GM19467 (cell line): ENCODE data around the gene ZGRF1.
"Not testable (repeated sequence)": the region's sequence is repeated elsewhere in the genome, so short reads cannot be mapped to it uniquely, and the experiment has no call there.

Source experiments
- ATAC-seq: cut with Tn5 transposase; IDR thresholded peaks from one replicate; pipeline ENCODE4 v1.9.1; 2021; ENCODE audit warnings: mild to moderate bottlenecking, moderate library complexity; ENCODE audit not compliant: unreplicated experiment

ZGRF1 gene

DNA sequence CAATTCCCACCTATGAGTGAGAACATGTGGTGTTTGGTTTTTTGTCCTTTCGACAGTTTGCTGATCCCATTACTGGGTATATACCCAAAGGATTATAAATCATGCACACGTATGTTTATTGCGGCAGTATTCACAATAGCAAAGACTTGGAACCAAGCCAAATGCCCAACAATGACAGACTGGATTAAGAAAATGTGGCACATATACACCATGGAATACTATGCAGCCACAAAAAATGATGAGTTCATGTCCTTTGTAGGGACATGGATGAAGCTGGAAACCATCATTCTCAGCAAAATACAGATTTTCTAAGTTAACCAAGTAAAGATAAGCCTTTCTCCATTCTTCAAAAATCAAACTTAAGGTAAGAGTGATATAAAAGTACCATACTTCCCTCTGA lies 82.4 kb downstream of the ZGRF1 start:
- not testable (repeated sequence) for ATAC-seq

DNA sequence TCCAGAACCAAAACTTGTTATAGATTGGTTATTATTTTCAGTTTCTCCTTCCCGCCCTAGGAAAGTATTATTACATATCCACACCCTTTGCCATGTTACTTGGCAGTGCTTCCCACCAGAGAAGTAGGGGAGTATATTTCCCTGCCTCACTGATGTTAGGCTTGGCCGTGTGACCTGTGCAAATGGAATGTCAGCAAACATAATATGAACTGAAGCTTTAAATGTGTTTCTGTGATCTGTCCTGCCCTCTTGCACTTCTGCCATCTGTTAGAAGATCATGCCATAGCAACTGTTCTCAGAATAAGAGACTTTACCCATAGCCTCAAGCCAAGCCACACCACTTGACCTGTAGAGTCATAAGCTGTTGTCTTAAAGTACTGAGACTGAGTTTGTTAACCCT lies 84.0 kb downstream of the ZGRF1 start:
- no peak for ATAC-seq

DNA sequence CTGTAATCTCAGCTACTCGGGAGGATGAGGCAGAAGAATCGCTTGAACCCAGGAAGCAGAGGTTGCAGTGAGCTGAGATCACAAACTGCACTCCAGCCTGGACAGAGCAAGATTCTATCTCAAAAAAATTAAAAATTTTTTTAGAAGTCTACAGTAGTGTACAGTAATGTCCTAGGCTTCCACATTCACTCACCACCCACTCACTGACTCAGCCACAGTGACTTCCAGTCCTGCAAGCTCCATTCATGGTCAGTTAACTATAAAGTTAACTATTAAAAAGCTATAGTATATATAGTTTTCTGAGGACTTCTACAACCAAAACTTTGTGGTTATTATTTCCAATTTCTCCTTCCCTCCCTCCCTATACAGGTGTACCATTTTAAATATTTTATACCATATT lies 86.0 kb downstream of the ZGRF1 start:
- no peak for ATAC-seq

DNA sequence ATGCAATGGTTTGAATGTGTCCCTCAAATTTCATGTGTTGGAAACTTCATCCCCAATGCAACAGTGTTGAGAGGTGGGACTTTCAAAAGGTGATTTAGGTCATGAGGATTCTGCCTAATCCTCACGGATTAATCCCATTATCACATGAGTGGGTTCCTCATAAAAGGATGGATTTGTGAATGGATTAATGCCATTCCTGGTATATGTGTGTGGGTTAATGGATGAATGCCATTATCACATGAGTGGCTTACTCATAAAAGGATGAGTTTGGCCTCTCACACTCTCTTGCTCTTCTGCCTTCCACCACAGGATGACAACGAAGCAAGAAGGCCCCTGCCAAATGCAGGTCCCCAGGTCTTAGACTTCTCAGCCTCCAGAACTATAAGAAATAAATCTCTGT lies 90.2 kb downstream of the ZGRF1 start:
- ATAC-seq, result no peak

DNA sequence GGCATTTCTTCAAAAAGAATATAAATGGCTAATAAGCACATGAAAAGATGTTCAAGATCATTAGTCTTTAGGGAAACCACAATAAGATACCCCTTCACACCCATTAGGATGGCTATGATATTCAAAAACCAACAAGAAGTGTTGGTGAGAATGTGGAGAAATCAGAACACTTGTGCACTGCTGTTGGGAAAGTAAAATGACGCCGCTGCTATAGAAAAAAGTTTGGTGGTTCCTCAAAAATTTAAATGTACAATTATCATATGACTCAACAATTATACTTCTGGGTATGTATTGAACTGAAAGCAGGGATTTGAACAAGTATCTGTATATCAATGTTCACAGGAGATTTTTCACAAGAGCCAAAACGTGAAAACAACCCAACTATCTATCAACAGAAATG lies 91.4 kb downstream of the ZGRF1 start:
- no peak for ATAC-seq

DNA sequence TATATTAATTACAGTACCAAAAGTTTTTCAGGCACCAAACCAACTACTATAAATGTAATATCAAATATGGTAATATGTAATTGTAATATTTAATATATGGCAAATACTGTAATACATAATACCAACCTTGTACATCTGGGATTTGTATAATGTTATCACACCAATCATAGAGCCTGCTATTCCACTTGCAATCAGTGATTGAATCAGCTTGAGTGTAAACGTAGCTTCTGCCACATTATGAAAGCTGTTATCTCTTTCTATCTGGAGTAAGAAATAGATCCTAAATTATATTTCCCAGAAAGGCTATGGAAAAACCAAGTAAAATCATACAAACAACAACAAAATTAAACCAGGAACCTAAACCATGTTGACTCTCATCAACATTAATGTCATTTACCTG lies 96.0 kb downstream of the ZGRF1 start:
- no peak for ATAC-seq

DNA sequence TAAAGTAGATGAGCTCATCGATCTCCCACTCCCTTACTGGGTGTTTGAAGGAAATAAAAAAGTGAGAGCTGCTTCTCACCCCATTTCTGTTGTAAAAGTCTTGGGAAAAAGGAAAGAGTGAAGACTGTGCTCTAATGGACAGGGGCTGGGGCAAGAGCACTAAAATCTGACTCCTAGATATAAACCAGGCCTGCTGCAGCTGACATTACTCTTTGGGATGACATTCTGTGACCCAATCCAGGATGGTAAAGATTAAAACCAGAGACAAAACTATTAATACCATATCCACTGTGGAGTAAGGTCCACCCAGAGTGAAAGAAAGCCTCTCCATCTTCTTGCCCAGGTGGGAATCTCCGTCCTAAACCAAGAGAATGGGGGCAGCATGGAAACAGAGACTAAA lies 100.6 kb downstream of the ZGRF1 start:
- no peak for ATAC-seq

DNA sequence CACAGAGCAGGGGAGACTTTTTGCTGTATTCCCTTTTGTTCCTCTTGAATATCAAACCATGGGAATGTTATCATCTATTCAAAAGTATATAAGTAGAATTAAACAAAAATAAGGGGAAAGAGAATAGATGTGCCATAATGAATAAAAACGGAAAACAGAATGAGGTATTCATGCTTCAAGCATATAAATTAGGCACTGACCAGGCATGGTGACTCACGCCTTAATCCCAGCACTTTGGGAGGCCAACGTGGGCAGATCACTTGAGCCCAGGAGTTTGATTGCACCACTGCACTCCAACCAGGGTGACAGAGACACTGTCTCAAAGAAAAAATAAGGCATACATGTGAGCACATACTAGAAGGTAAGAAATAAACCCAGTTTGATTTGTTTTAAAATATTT lies 104.4 kb downstream of the ZGRF1 start:
- ATAC-seq, result no peak

DNA sequence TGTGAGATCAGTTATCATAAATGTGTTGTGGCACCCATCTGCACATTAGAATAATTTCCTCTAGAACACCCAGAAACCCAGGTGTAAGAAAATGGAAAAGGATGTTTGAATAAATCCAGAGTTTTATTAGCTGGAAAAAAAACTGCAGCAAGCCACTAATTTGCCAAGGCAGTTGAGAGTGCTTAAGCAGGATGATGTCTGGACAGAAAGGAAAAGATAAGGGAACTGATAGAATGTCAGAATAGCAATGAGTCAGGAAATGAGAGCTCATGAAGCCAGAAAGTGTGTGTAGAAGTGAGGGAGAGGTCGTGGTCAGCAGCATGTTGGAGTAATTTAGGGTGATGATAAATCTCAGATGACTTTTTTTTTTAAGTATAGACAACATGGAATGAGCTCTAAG lies 105.6 kb downstream of the ZGRF1 start:
- ATAC-seq, result no peak

DNA sequence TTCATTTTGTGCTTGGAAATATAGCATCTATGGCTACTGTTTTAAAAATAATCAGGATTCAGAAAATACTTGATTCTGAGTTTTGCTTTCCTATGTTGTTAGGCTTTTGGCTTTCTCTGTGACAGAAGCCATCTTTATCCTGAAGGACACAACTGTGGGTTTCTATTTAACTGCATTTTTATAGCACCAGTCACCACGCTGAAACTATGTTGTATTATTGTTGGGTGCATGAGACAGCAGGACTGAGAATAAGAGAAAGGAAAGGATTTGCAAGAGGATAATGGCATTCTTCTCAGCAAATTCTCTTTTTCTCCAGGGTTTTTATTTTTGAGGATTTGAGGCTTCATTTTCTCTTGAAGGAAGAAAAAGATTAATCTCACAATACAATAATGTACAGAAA lies 110.6 kb downstream of the ZGRF1 start:
- no peak for ATAC-seq

DNA sequence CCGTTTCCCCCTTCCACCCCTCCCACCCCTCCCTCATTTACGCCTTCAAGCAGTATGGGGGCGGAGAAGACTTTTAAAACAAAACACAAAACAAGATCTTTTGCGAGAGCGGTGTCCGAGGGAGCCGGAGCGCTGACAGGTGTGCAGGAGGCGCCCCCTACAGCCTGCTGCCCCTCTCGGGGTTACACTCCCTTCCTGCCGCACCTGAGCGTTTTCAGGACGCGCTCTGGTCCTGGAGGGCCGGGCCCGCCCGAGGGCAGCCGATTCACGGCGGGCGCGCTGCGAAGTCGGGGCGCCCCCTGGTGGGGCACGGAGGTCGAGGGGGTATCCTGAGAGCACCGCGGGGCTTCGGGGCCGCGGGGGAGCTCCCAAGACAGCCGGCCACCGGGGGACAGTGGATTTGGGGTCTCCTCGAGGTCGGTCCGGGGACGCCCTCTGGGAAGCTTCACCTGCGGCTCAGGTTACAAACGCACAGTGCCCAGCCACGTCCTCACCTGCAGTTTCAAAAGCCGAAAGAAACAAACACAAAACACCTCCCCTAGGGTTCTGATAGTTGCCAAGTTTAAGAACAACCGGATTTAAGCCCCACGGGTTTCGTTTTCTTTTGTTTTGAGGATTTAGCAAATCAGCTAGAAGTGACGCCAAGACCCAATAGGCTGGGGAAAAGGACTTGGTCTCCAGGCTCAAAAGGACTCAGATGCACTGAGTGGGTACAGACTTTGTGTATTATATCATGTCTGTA lies 112.8 kb downstream of the ZGRF1 start:
- ATAC-seq, result peak; percentile 86

DNA sequence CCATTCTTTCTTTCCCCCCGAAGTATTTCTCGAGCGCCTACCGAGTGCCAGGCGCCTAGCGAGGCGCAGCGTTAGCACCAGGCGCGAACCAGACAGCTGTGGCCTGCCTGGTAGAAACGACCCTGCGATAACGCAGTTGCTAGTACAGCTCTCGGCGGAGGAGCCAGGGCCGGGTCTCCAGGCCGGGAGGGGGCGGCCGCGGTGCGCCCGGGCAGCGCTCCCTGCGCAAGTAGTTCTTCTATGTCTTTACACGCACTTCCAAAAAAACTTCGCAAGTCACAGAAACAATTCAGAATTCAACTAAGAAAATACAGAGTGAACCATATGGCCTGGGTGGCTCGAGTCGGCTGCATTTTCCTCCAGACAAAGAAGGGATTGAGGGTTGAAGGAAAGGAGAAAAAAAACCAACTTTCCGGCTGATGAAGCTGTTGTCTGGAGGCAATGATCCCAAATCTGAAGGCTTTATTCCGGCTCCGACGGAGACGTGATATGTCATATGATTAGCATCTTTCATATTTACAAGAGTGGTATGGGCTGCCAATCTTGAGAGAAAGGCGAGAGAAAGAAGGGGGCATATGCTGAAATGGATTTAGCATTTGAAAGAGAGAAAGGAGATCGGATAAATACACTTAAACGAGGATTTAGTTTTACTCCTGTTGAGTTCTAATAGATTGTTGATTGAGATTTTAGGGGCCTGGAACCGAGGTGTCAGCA lies 113.5 kb downstream of the ZGRF1 start:
- ATAC-seq, result peak; percentile 41

DNA sequence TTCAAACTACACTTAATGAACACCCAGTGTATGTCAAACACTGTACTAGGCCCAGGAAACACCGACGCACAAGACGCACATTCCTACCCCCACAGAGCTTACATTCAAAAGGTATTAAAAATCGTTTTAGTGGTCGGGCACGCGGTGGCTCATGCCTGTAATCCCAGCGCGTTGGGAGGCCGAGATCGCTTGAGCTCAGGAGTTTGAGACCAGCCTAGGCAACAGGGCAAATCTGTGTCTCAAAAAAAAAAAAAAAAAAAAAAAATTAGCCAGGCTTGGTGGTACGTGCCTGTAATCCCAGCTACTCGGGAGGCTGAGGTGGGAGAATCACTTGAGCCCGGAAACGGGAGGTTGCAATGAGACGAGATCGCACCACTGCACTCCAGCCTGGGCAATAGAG lies 114.3 kb downstream of the ZGRF1 start:
- ATAC-seq, result not testable (repeated sequence)

DNA sequence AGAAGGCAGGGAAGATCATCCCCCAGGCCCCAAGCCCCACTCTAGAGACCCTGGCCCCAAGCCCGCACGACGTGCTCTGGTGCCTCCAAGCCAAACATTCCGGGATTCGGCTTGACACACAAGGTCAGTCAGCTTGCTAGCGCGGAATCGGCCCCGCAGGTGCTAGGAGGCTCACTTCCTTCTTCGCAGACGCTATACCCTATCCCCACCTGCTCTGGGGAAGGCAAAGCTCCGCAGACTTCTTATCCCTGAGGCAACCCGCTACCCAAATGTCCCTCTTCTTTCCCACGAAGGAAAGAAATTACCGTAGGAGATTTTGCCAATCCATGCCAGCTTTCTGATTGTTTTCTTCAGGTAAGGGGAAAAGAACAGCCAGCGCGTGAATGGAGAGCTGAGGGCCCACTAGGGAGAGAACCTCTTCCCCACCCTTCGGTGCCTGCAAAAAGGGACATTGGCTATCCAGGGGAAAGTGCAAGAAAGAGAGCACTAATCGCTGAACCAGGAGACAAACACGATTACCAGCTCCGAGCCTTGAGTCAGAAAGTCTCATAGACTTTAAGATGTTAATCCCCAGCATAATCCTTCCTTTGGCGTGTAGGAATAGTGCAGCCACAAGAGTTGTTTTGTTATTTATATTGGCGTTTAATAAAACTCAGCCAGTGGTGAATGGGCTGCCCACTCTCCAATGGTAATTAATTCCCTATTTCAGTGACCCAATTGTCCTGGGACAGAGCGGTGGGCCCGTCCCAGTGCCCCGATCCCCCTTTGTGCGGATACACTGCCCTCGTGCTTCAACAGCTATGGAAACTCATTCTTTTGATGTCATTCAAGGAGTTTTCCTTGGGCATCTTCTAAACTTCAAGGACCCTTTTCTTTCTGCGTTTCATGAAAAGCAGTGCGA lies 115.3 kb downstream of the ZGRF1 start:
- ATAC-seq, result no peak

DNA sequence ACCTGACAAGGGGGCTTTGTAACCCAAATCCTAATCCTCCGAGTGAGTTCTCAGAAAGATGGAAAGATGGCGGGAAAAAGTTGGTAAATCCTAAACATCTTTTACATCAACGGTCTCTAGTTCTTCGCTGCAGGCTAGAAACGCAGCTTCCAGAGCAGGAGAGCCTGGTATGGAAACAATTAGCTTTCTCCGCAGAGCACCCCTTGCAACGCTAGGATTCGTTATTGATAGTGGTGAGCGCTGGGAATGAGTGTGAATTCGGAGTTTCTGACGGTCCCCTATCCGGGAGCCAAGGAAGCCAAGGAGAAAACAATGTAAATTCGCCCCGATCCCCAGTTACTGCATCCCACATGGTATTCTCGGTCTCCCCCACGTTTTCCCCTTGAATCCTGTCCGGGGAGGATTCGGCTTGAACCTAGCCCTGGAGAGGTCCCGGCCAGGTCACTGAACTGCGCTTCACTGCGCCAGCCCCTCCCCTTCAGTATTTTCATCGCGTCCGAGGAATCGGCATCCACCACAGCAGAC lies 116.0 kb downstream of the ZGRF1 start:
- no peak for ATAC-seq

DNA sequence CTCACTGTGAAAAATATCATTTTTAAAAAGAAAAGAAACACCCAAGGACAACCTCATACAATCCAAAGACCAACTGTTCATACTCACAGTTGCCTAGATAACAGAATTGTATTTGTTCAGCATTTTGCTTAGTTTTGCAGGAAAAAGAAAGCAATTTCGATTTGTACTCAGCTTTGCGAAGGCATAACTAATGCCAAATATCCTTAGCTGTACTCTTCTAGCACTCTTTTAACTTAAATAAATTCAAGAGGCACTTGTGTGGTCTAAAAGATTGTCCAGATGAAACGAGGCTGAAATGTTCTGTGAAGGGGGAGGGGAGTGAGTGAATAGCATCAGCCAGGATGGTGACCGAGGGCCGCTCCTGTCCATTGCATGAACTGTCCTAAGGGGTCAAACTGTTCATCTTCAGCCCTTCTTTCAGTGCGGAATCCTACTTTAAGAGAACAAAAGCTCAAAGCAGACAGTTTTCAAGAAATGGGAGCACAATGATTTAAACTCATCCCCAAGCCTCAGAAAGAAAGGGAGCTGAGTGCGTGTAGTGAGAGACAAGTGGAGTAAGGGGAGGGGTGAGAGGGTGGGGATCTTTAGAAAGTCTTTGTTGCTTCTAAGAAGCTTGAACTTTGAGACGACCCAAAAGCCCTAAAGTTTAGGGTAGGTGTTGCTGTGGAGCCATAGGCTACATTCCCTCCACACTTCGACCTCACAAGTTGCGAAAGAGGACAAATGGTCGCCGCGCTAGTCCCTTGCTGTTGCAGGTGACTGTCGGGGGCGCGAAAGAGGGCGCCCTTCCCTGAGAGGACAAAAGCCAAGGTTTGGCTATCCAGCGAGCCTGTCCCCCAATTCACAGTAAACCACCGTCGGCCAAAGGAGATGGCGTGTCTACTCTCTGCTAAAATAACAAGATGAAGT lies 116.8 kb downstream of the ZGRF1 start:
- ATAC-seq, result no peak

DNA sequence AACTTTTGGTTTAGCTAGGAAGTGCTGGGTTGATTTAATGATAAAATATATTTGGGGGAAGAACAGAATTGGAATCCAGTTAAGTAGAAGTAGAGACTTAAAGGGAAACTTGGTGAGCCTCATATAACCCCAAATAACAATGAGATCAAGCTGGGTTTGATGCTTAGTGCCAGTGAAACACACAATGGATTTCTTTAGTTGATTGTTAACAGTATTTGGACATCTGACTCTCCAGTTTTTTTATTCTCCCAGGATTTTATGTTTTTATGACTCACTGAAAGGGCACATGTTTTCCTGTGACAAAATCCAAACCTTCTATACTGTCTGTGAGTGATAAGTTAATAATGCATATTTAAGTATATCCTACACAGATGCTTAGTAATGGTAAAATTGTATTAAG lies 118.0 kb downstream of the ZGRF1 start:
- ATAC-seq, result no peak

DNA sequence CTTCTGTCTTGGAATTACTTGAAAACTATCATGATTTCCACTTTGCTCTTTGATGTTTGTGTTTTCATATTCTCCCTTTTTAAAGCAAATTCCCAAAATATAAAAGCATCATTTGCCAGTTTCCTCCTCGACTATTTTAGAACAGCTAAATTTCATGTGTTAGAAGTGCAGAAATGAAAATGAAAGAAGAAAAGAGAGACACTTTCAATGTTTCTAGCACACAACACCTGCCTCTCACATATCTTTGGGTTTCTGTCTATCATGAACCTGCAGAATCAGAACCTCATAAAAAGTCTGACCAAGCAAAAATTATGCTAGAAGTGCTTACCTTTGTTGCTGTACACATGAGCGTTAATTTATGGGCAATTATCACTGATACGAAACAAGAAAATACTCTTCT lies 118.8 kb downstream of the ZGRF1 start:
- ATAC-seq, result no peak

DNA sequence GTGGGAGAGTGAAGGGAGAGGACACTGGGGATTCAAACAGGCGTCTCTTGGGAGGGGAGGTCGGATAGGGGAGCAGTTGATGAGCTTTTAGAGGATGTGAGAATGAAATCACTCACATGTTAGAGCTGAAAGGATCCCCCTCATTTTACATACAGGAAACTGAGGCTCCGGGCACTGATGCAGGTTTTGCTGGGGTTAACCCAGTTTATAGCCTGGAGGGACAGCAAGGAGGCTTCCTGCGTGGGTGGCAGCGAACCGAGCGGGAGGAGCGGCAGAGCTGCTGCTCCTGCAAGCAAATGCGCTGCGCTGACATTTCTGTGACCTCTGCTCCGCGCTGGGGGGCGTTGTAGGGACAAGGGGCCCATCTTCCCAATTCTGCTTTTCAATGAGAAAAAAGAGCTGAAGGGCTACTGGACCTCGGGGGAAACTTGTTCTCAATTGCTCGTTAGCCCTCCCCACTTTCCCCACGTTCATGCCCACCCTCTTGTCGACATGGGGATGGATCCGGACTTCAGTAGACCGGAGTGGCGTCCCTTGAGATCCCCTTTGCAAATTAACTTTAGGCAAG lies 119.6 kb downstream of the ZGRF1 start:
- ATAC-seq, result peak; percentile 20

DNA sequence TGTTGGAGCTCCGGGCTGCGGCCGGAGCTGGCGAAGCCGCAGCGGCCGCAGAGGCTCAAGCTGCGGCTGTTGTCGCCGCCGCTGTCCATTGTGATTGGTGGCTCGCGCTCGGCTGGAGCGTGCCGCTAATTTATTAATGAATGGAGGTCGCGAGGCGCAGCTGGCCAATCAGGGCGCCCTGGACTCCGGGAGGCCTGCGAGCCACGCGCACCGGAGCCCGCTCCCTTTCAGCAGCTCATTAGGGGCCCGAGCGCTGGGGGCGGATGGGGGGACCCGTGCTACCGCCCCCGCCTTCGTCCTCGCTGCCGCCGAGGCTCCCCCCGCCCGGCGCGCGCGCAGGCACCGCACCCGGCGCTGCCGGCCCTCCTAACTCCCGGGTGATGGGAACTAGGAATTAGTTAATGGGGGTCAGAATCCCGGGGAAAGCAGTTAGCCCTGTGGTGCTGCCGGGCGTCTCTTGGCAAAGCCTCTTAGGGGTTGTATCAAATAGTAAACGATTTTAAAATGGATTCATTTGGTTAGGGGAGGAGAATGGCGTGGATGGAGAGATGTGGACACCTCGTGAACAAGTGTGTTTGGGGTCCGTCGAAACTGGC lies 120.1 kb downstream of the ZGRF1 start:
- peak; percentile 30 for ATAC-seq
